ENCODE data around the gene SNAPC3.
A peak's percentile ranks its signal among the peaks of the same experiment; 100 is the strongest.

The SNAPC3 gene

GRCh38 chr9:15484802-15485201, 62.1 kb downstream of the SNAPC3 start:
- no peak for TF ChIP-seq CTCF (IDR thresholded peaks at IDR 0.05; ENCODE audit: control insufficient read depth, insufficient read depth, low read depth, low read length, missing control alignments)
- no peak for DNase-seq (ENCODE audit: low read depth)
- no peak overlapping the region for H3K4me3 ChIP-seq (ENCODE audit: control insufficient read depth, low read depth, low read length)

- no peak overlapping the region for H3K4me3 ChIP-seq (ENCODE audit: control insufficient read depth, low read depth, low read length)
- peak; percentile 52 for TF ChIP-seq CTCF (IDR thresholded peaks at IDR 0.05; ENCODE audit: control insufficient read depth, insufficient read depth, low read depth, low read length, missing control alignments)
- no peak for DNase-seq (ENCODE audit: low read depth)
Observed at GRCh38 chr9:15485836-15486666, 63.4 kb downstream of the SNAPC3 start.

GRCh38 chr9:15491950-15492349, 69.3 kb downstream of the SNAPC3 start:
- TF ChIP-seq CTCF (IDR thresholded peaks at IDR 0.05; ENCODE audit: control insufficient read depth, insufficient read depth, low read depth, low read length, missing control alignments) = no peak
- DNase-seq (ENCODE audit: low read depth) = no peak
- H3K4me3 ChIP-seq (ENCODE audit: control insufficient read depth, low read depth, low read length) = no peak overlapping the region

- no peak for DNase-seq (ENCODE audit: low read depth)
- TF ChIP-seq CTCF (IDR thresholded peaks at IDR 0.05; ENCODE audit: control insufficient read depth, insufficient read depth, low read depth, low read length, missing control alignments) = no peak
- no peak overlapping the region for H3K4me3 ChIP-seq (ENCODE audit: control insufficient read depth, low read depth, low read length)
Observed at GRCh38 chr9:15492485-15493150, 69.9 kb downstream of the SNAPC3 start.

GRCh38 chr9:15498246-15498995, 75.7 kb downstream of the SNAPC3 start:
- no peak for TF ChIP-seq CTCF (IDR thresholded peaks at IDR 0.05; ENCODE audit: control insufficient read depth, insufficient read depth, low read depth, low read length, missing control alignments)
- DNase-seq (ENCODE audit: low read depth) = no peak
- no peak overlapping the region for H3K4me3 ChIP-seq (ENCODE audit: control insufficient read depth, low read depth, low read length)

- DNase-seq (ENCODE audit: low read depth) = no peak
- no peak for TF ChIP-seq CTCF (IDR thresholded peaks at IDR 0.05; ENCODE audit: control insufficient read depth, insufficient read depth, low read depth, low read length, missing control alignments)
- no peak overlapping the region for H3K4me3 ChIP-seq (ENCODE audit: control insufficient read depth, low read depth, low read length)
Observed at GRCh38 chr9:15499139-15499538, 76.5 kb downstream of the SNAPC3 start.
